ENCODE measurements around the gene PSMB5. TPM values are rescaled to one million over a fixed set of nuclear protein-coding genes. Genes with fewer than 3 reads are reported as not detected.

The PSMB5 gene
- total and polyA plus RNA-seq, 12 donors = 35.6 to 206 (median 122) TPM

- no peak for TF ChIP-seq CTCF (IDR thresholded peaks at IDR 0.05)
- Histone ChIP-seq H3K27ac (peak overlapping the region in 8 of 10 donors; percentile 20 to 91 (median 78)), H3K4me3 (peak overlapping the region in 1 of 10 donors; percentile 78), H3K4me1 (peaks cover 8 to 81% (median 55%) of the 10 kb centered on the region in 9 donors), H3K27me3 (peaks cover 0 to 33% (median 0%) of the 10 kb centered on the region in 7 donors), H3K36me3 (peaks cover 0 to 20% (median 0%) of the 10 kb centered on the region in 9 donors), H3K9me3 (no peaks in the 10 kb centered on the region)
- no peak for ATAC-seq
- WGBS, 2 donors = 43 to 55% methylated on average over 5 of the region's 5 CpGs
- DNase-seq = no peak
- intact Hi-C loops (cut with DNase I) = no loop called here
Observed at GRCh38 chr14:22978981-22979671, 55.6 kb downstream of the PSMB5 start.

- Histone ChIP-seq H3K4me1 (peaks cover 8 to 75% (median 58%) of the 10 kb centered on the region in 9 donors), H3K4me3 (no peak overlapping the region), H3K27ac (peak overlapping the region in 9 of 10 donors; percentile 13 to 91 (median 78)), H3K36me3 (peaks cover 0 to 26% (median 0%) of the 10 kb centered on the region in 9 donors), H3K9me3 (no peaks in the 10 kb centered on the region), H3K27me3 (peaks cover 0 to 33% (median 0%) of the 10 kb centered on the region in 7 donors)
- no peak for ATAC-seq
- no peak for TF ChIP-seq CTCF (IDR thresholded peaks at IDR 0.05)
- intact Hi-C loops (cut with DNase I) = no loop called here
- DNase-seq = no peak
- 51 to 67% methylated on average over 3 of the region's 3 CpGs for WGBS, 2 donors
Observed at GRCh38 chr14:22978487-22978837, 56.2 kb downstream of the PSMB5 start.

- WGBS, 2 donors = 29 to 35% methylated on average over 8 of the region's 8 CpGs
- peaks cover 0 to 33% (median 0%) of the 10 kb centered on the region in 7 donors for H3K27me3 ChIP-seq
- H3K4me1 ChIP-seq = peaks cover 8 to 69% (median 52%) of the 10 kb centered on the region in 9 donors
- intact Hi-C loops (cut with DNase I) = loop anchor here in 1 of 10 donors (1.0 kb wide), 1 partner anchor 18 kb away; no protein-coding TSS in a partner anchor
- no peaks in the 10 kb centered on the region for H3K9me3 ChIP-seq
- peak overlapping the region in 9 of 10 donors; percentile 24 to 91 (median 78) for H3K27ac ChIP-seq
- peaks cover 0 to 31% (median 0%) of the 10 kb centered on the region in 9 donors for H3K36me3 ChIP-seq
- peak; percentile 44 to 54 for DNase-seq
- TF ChIP-seq CTCF (IDR thresholded peaks at IDR 0.05) = no peak
- ATAC-seq = peak in 7 of 8 donors; percentile 11 to 60 (median 41)
- H3K4me3 ChIP-seq = no peak overlapping the region
Observed at GRCh38 chr14:22977684-22978486, 56.8 kb downstream of the PSMB5 start.

GRCh38 chr14:22977434-22977683 lies 57.3 kb downstream of the PSMB5 start:
- Histone ChIP-seq H3K9me3 (no peaks in the 10 kb centered on the region), H3K36me3 (peaks cover 0 to 37% (median 0%) of the 10 kb centered on the region in 9 donors), H3K4me3 (no peak overlapping the region), H3K27me3 (peaks cover 0 to 33% (median 0%) of the 10 kb centered on the region in 7 donors), H3K4me1 (peaks cover 8 to 69% (median 52%) of the 10 kb centered on the region in 9 donors), H3K27ac (peak overlapping the region; percentile 9 to 91 (median 74))
- DNase-seq (no peak), ATAC-seq (no peak)
- TF ChIP-seq CTCF (IDR thresholded peaks at IDR 0.05) = no peak
- intact Hi-C loops (cut with DNase I) = loop anchor here in 1 of 10 donors (1.0 kb wide), 1 partner anchor 19 kb away; no protein-coding TSS in a partner anchor

All from heart right ventricle (tissue), 16 donors.